ENCODE measurements around the gene LRRC49. TPM values are rescaled to one million over a fixed set of nuclear protein-coding genes. Genes with fewer than 3 reads are reported as not detected.
A peak's percentile ranks its signal among the peaks of the same experiment; 100 is the strongest.

Gene LRRC49
- total RNA-seq, 1 experiment from 2014 or later: 7.4 TPM

GRCh38 chr15:70882361-70882760, 10.3 kb upstream of the LRRC49 start:
- Histone ChIP-seq H3K4me1 (ENCODE audit: control insufficient read depth in 1 of 2, insufficient read depth in 2 of 2, low read length in 2 of 2) (peaks cover 0 to 8% of the 10 kb centered on the region in 2 experiments; a peak in 2 of 4 replicates), H3K4me3 (replicated peaks in 1 of 2; ENCODE audit: low read depth in 1 of 2, low read length in 2 of 2) (no peak overlapping the region), H3K27me3 (ENCODE audit: insufficient read depth, low read length) (no peaks in the 10 kb centered on the region), H2AFZ (ENCODE audit: low read depth, low read length, poor library complexity, severe bottlenecking) (no peak overlapping the region), H3K79me2 (ENCODE audit: insufficient read depth, low read length) (no peaks in the 10 kb centered on the region), H3K27ac (ENCODE audit: low read depth, low read length) (no peak overlapping the region), H3K4me2 (ENCODE audit: low read length) (no peak overlapping the region), H3K9me2 (ENCODE audit: insufficient read depth) (no peaks in the 10 kb centered on the region), H4K20me1 (ENCODE audit: insufficient read depth) (no peaks in the 10 kb centered on the region), H3K9ac (ENCODE audit: low read length) (no peak overlapping the region), H3K36me3 (ENCODE audit: control insufficient read depth in 1 of 2, insufficient read depth in 2 of 2, low read length in 2 of 2) (no peaks in the 10 kb centered on the region), H3K9me3 (ENCODE audit: control insufficient read depth in 1 of 2, insufficient read depth in 1 of 2, low read depth in 1 of 2, low read length in 2 of 2) (no peaks in the 10 kb centered on the region)
- no peak for DNase-seq (ENCODE audit: low read depth, low spot score)
- TF ChIP-seq CBX3 (IDR thresholded peaks at IDR 0.05; ENCODE audit: low read depth): no peak
- BruUV-seq (replicated peaks): no TSS peak
- ChIA-PET POLR2A (no interaction called here), CTCF (no interaction called here), RAD21 (ENCODE audit: low non-redundant PET in 1 of 2, low total read pairs in 2 of 2, uncharacterized antibody in 2 of 2, unreplicated experiment in 2 of 2) (no interaction called here)
- intact Hi-C loops (cut with micrococcal nuclease): no loop called here
- no peak for ATAC-seq

- H3K4me3 ChIP-seq (replicated peaks in 1 of 2; ENCODE audit: low read depth in 1 of 2, low read length in 2 of 2): peak overlapping the region; percentile 77 to 85
- H3K27me3 ChIP-seq (ENCODE audit: insufficient read depth, low read length): no peaks in the 10 kb centered on the region
- ChIA-PET CTCF (interaction anchor here (1.1 kb wide), 2 partner anchors 18 to 80 kb away, joined by 3 read pairs; no protein-coding TSS in a partner anchor), POLR2A (no interaction called here), RAD21 (ENCODE audit: low non-redundant PET in 1 of 2, low total read pairs in 2 of 2, uncharacterized antibody in 2 of 2, unreplicated experiment in 2 of 2) (no interaction called here)
- H3K79me2 ChIP-seq (ENCODE audit: insufficient read depth, low read length): peaks cover 13% of the 10 kb centered on the region; the same call in 1 of the 2 replicates
- no peak for DNase-seq (ENCODE audit: low read depth, low spot score)
- H3K9me3 ChIP-seq (ENCODE audit: control insufficient read depth in 1 of 2, insufficient read depth in 1 of 2, low read depth in 1 of 2, low read length in 2 of 2): no peaks in the 10 kb centered on the region
- intact Hi-C loops (cut with micrococcal nuclease): loop anchor here (2.0 to 10.0 kb wide), 2 partner anchors 222 to 548 kb away; partner anchors contain the start of gene THSD4
- TF ChIP-seq EZH2phosphoT487 (IDR thresholded peaks at IDR 0.05; ENCODE audit: borderline replicate concordance): no peak
- TF ChIP-seq CTCF (IDR thresholded peaks at IDR 0.05 in 2 of 3, conservative IDR thresholded peaks at IDR 0.05 in 1 of 3; ENCODE audit: borderline replicate concordance in 1 of 3, insufficient read depth in 1 of 3, low read depth in 2 of 3, low read length in 2 of 3): peak; percentile 50 to 58 (median 52); a peak in 5 of 6 replicates
- peak; percentile 75 for TF ChIP-seq RAD21 (IDR thresholded peaks at IDR 0.05; ENCODE audit: low read depth)
- H4K20me1 ChIP-seq (ENCODE audit: insufficient read depth): no peaks in the 10 kb centered on the region
- peak overlapping the region; percentile 93 for H3K4me2 ChIP-seq (ENCODE audit: low read length)
- H3K4me1 ChIP-seq (ENCODE audit: control insufficient read depth in 1 of 2, insufficient read depth in 2 of 2, low read length in 2 of 2): peaks cover 12 to 21% of the 10 kb centered on the region in 2 experiments
- H3K9ac ChIP-seq (ENCODE audit: low read length): peak overlapping the region; percentile 8; the same call in 1 of the 2 replicates
- H2AFZ ChIP-seq (ENCODE audit: low read depth, low read length, poor library complexity, severe bottlenecking): peak overlapping the region; percentile 95
- no peaks in the 10 kb centered on the region for H3K9me2 ChIP-seq (ENCODE audit: insufficient read depth)
- peak overlapping the region; percentile 70; the same call in 1 of the 2 replicates for H3K27ac ChIP-seq (ENCODE audit: low read depth, low read length)
- H3K36me3 ChIP-seq (ENCODE audit: control insufficient read depth in 1 of 2, insufficient read depth in 2 of 2, low read length in 2 of 2): no peaks in the 10 kb centered on the region
- TSS peak; percentile 70 for BruUV-seq (replicated peaks)
- peak; percentile 57 for ATAC-seq
Observed at GRCh38 chr15:70892912-70893560, 410 bp downstream of the LRRC49 start.
